ENCODE results near the gene XAF1. TPM values are rescaled to one million over a fixed set of nuclear protein-coding genes. Genes with fewer than 3 reads are reported as not detected.

Gene XAF1
- polyA plus RNA-seq, 1 donor (not counting 4 experiments of a cell fraction or from before 2014, with no cell fraction given): 10.6 TPM

DNA sequence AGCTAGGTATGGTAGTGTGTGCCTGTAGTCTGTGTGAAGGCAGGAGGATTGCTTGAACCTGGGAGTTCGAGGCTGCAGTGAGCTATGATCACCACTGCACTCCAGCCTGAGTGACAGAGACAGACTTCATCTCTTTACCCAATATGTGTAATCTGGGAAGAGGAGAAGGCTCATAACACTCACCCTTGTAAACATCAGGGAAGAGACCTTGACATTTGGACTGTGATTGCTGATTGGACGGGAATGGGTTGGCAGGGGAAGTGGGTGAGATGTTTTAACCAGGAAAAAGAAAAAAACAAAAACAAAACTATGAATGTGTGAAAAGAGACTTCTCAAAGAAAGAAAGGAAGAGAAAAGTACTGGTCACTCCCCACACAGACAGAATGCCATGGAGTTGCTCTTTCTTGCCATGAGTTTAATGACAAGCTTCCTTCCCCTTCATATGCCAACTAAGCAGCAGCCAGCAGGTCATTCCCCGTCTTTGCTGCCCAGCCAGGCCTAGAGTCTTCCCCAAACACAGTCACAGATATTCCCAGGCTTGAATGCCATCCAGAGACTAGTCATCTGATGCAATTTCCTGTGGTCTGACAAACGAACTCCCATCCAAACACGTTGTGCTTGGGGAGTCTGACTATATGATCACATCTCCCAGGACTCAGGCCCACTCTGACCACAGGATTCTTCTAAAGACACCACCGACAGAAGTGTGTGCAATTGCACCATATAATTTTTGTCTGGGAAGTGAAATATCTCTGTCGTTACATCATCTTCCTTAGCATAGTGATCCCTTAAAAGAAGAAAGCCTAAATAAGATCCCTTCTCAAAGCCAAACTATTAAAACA, 3.6 kb upstream of the XAF1 start:
- peak; percentile 21 for DNase-seq (ENCODE audit: low read depth, low spot score)
- Histone ChIP-seq H3K9ac (ENCODE audit: control insufficient read depth, extremely low read depth, insufficient read depth, low read length) (no peak overlapping the region), H3K36me3 (ENCODE audit: control insufficient read depth in 2 of 2, extremely low read depth in 1 of 2, insufficient read depth in 2 of 2, low read length in 2 of 2) (no peaks in the 10 kb centered on the region), H3K4me2 (ENCODE audit: control insufficient read depth, extremely low read depth, insufficient read depth, low read depth, low read length) (no peak overlapping the region), H2AFZ (ENCODE audit: control insufficient read depth, low read length) (peak overlapping the region; percentile 84), H4K20me1 (ENCODE audit: control insufficient read depth, extremely low read depth, insufficient read depth, low read length) (no peaks in the 10 kb centered on the region), H3K9me1 (ENCODE audit: control insufficient read depth, extremely low read depth, insufficient read depth, low read length) (no peaks in the 10 kb centered on the region), H3K27ac (ENCODE audit: control insufficient read depth, insufficient read depth, low read length) (peak overlapping the region; percentile 27), H3K4me1 (ENCODE audit: control insufficient read depth, extremely low read depth, insufficient read depth, low read length) (peaks cover 24% of the 10 kb centered on the region), H3K79me2 (ENCODE audit: control insufficient read depth, insufficient read depth, low read length) (no peaks in the 10 kb centered on the region), H3K4me3 (ENCODE audit: control insufficient read depth in 2 of 3, extremely low read depth in 1 of 3, insufficient read depth in 2 of 3, low read depth in 1 of 3, low read length in 3 of 3) (no peak overlapping the region), H3K27me3 (ENCODE audit: control insufficient read depth, extremely low read depth, insufficient read depth, low read length) (no peaks in the 10 kb centered on the region), H3K9me3 (ENCODE audit: control insufficient read depth, low read depth, low read length) (no peaks in the 10 kb centered on the region)
- dilution Hi-C loops (cut with MboI; ENCODE audit: extremely low pct_ligation_motif_present, low sequenced_read_pairs): no loop called here
- FAIRE-seq: peak; percentile 57
- no peak for TF ChIP-seq EZH2 (IDR thresholded peaks at IDR 0.05; ENCODE audit: low read length)
- TF ChIP-seq, protein P1, sequence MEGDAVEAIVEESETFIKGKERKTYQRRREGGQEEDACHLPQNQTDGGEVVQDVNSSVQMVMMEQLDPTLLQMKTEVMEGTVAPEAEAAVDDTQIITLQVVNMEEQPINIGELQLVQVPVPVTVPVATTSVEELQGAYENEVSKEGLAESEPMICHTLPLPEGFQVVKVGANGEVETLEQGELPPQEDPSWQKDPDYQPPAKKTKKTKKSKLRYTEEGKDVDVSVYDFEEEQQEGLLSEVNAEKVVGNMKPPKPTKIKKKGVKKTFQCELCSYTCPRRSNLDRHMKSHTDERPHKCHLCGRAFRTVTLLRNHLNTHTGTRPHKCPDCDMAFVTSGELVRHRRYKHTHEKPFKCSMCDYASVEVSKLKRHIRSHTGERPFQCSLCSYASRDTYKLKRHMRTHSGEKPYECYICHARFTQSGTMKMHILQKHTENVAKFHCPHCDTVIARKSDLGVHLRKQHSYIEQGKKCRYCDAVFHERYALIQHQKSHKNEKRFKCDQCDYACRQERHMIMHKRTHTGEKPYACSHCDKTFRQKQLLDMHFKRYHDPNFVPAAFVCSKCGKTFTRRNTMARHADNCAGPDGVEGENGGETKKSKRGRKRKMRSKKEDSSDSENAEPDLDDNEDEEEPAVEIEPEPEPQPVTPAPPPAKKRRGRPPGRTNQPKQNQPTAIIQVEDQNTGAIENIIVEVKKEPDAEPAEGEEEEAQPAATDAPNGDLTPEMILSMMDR (optimal IDR thresholded peaks at IDR 0.05 in 1 of 3, IDR thresholded peaks at IDR 0.05 in 1 of 3, conservative IDR thresholded peaks at IDR 0.05 in 1 of 3; ENCODE audit: extremely low read depth in 1 of 3, insufficient read depth in 2 of 3, low read length in 3 of 3): no peak

DNA sequence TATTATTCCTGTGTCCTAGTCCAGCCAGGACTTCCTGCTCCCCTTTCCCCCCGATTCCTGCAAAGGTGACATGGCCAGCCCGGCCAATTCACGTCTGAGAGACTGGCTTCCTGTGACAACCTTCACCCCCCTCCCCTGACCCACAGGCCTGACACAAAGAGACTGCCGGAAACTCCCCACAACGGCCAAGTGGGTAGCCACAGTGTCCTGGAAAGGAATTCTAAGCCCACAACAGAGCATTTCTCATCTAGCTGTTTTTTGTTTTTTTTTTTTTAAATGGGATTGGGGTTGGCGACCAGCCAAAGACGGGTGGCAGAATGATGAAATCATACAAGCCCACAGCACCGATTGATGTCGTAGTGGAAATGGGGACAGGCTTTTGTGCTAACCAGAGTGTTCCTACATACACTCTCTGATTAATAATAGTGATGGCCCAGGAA, 2.8 kb upstream of the XAF1 start:
- Histone ChIP-seq H4K20me1 (ENCODE audit: control insufficient read depth, extremely low read depth, insufficient read depth, low read length) (no peaks in the 10 kb centered on the region), H3K9ac (ENCODE audit: control insufficient read depth, extremely low read depth, insufficient read depth, low read length) (no peak overlapping the region), H3K27ac (ENCODE audit: control insufficient read depth, insufficient read depth, low read length) (peak overlapping the region; percentile 27), H3K27me3 (ENCODE audit: control insufficient read depth, extremely low read depth, insufficient read depth, low read length) (no peaks in the 10 kb centered on the region), H3K79me2 (ENCODE audit: control insufficient read depth, insufficient read depth, low read length) (no peaks in the 10 kb centered on the region), H3K4me3 (ENCODE audit: control insufficient read depth in 2 of 3, extremely low read depth in 1 of 3, insufficient read depth in 2 of 3, low read depth in 1 of 3, low read length in 3 of 3) (no peak overlapping the region), H3K4me1 (ENCODE audit: control insufficient read depth, extremely low read depth, insufficient read depth, low read length) (peaks cover 24% of the 10 kb centered on the region), H3K36me3 (ENCODE audit: control insufficient read depth in 2 of 2, extremely low read depth in 1 of 2, insufficient read depth in 2 of 2, low read length in 2 of 2) (no peaks in the 10 kb centered on the region), H2AFZ (ENCODE audit: control insufficient read depth, low read length) (no peak overlapping the region), H3K9me3 (ENCODE audit: control insufficient read depth, low read depth, low read length) (no peaks in the 10 kb centered on the region), H3K9me1 (ENCODE audit: control insufficient read depth, extremely low read depth, insufficient read depth, low read length) (no peaks in the 10 kb centered on the region), H3K4me2 (ENCODE audit: control insufficient read depth, extremely low read depth, insufficient read depth, low read depth, low read length) (no peak overlapping the region)
- dilution Hi-C loops (cut with MboI; ENCODE audit: extremely low pct_ligation_motif_present, low sequenced_read_pairs): no loop called here
- DNase-seq (ENCODE audit: low read depth, low spot score): no peak
- FAIRE-seq: no peak
- TF ChIP-seq, protein P1 (optimal IDR thresholded peaks at IDR 0.05 in 1 of 3, IDR thresholded peaks at IDR 0.05 in 1 of 3, conservative IDR thresholded peaks at IDR 0.05 in 1 of 3; ENCODE audit: extremely low read depth in 1 of 3, insufficient read depth in 2 of 3, low read length in 3 of 3): no peak
- TF ChIP-seq EZH2 (IDR thresholded peaks at IDR 0.05; ENCODE audit: low read length): no peak

All from keratinocyte (primary cell).